Natural killer cell treated with Interleukin-12 subunit alpha and Interleukin-12 subunit beta and Interleukin-15 and Interleukin-18, amount 100 ng/mL, for 72 hours (primary cell): Measurements from ENCODE around the gene KLC1. TPM values are rescaled to one million over a fixed set of nuclear protein-coding genes. Genes with fewer than 3 reads are reported as not detected.
A peak's percentile ranks its signal among the peaks of the same experiment; 100 is the strongest.

Source experiments
- ATAC-seq, 2 donors: fragments of 150-1000 bp; cut with Tn5 transposase in 1 of 2; sonication (Bioruptor Pico), chemical (Tn5 transposase) in 1 of 2; 2 replicates each; pipeline ENCODE4 v1.10.0; 2021
- DNase-seq: peaks from one replicate; pipeline ENCODE4 v3.0.0; 2022; ENCODE audit warnings: low spot score
- H3K27ac Mint-ChIP-seq, 2 donors: 1 replicate in 1 of 2; 2 replicates in 1 of 2; pipeline ENCODE4 v1.8.0; 2022; ENCODE audit warnings: mixed read lengths in 2 of 2, mild to moderate bottlenecking in 1 of 2, moderate library complexity in 1 of 2
- H3K27me3 Mint-ChIP-seq, 2 donors: 1 replicate in 1 of 2; 2 replicates in 1 of 2; pipeline ENCODE4 v1.8.0; 2022; ENCODE audit warnings: mixed read lengths in 2 of 2
- H3K36me3 Mint-ChIP-seq: one replicate; pipeline ENCODE4 v1.8.0; 2022; ENCODE audit warnings: mixed read lengths
- H3K4me1 Mint-ChIP-seq, 2 donors: 1 replicate in 1 of 2; 2 replicates in 1 of 2; pipeline ENCODE4 v1.8.0; 2022; ENCODE audit warnings: low read depth in 2 of 2, mixed read lengths in 2 of 2, mild to moderate bottlenecking in 1 of 2
- H3K4me3 Mint-ChIP-seq: one replicate; pipeline ENCODE4 v1.8.0; 2022; ENCODE audit warnings: mixed read lengths
- H3K9me3 Mint-ChIP-seq: 2 replicates; pipeline ENCODE4 v1.8.0; 2022; ENCODE audit warnings: mixed read lengths
- total RNA-seq, 2 donors: library from RNA; stranded (reverse); gene quantifications; one replicate each; pipeline ENCODE4 v1.2.3, GENCODE V29; 2022

KLC1 gene
- total RNA-seq, 2 donors from 2014 or later: 150 to 189 TPM

DNA sequence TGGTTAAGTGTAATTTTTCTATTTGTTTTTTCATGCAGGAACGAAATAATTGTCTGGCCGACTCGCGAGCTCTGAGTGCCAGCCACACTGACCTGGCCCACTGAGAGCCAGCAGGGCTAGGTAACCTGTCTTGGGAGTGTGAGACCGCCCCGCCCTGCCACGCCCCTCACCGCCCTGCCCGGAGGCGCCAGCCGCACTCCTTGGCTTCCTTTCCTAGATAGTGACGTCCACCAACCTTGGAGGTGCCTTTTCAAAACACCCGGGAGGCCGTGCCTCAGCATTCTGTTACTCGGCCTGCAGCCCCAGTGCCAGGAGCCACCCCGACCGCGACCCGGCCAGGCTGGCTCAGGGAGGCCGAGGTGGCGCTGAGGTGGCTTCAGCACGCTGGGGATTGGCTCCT lies 64.5 kb downstream of the KLC1 start:
- Mint-ChIP-seq H3K4me3 (no peak overlapping the region), H3K27me3 (no peaks in the 10 kb centered on the region), H3K4me1 (peaks cover 0 to 15% of the 10 kb centered on the region in 2 donors), H3K27ac (no peak overlapping the region), H3K9me3 (no peaks in the 10 kb centered on the region), H3K36me3 (no peaks in the 10 kb centered on the region)
- no peak for ATAC-seq
- DNase-seq: peak; percentile 41

DNA sequence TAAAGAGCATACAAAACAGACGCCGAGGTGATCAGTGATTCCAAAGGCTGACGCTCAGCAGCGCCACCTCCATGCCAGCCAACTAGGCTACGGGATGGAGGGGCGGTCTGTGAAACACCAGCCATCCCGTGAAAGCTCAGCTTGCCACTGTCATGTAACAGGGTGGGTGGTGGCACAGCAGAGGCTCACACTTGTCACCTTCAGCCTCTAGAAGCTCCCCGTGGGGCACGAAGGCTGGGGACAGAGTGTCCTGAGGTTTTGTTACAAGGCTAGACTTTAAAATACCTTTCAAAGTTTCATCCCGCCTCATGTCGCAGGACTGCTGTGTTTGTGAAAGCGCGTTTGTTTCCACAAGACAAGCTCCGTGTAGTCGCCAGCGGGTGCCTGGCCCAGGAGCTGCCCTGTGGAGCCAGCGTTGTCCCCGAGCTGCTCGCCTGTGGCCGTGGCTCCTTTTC lies 65.6 kb downstream of the KLC1 start:
- H3K4me1 Mint-ChIP-seq: peaks cover 0 to 15% of the 10 kb centered on the region in 2 donors
- no peaks in the 10 kb centered on the region for H3K36me3 Mint-ChIP-seq
- H3K4me3 Mint-ChIP-seq: no peak overlapping the region
- DNase-seq (peak; percentile 58), ATAC-seq (no peak)
- H3K27me3 Mint-ChIP-seq: no peaks in the 10 kb centered on the region
- no peaks in the 10 kb centered on the region for H3K9me3 Mint-ChIP-seq
- H3K27ac Mint-ChIP-seq: no peak overlapping the region

DNA sequence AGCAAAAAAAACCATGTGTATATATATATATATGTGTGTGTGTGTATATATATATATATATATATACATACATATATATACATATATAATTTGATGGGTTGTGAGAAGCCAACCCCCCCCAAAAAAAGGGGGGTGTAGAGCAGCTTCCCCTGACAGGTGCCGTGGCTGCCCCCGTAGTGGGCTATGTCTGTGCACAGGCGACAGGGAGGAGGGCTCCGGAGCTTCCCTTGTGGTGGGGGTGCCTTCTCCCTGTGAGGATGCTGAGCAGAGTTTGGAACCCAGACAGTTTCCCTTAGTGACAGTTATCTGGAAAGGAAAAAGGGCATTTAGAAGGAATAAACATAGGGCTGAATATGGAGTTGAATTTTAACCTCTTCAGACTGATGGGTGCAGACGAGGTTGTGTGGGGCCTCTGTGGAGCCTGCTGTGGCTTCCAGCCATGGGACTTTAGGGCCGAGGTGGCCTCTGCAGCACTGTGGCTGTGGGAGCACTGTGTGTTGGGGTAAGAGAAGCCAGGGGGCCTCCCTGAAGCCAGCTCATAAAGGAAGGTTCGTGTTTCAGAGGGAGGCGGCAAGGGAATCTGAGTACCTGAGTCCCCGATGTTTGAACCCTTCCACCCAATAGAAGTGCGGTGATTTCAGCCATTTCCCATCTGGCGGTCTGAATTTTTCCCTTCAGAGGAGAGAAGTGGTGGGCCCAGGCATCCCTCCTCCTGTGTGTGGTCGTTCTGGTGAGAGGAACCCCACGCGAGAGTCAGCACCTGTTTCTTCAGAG lies 66.5 kb downstream of the KLC1 start:
- no peak overlapping the region for H3K27ac Mint-ChIP-seq
- no peaks in the 10 kb centered on the region for H3K9me3 Mint-ChIP-seq
- no peak for ATAC-seq
- DNase-seq: peak; percentile 15
- no peak overlapping the region for H3K4me3 Mint-ChIP-seq
- H3K4me1 Mint-ChIP-seq: peaks cover 0 to 18% of the 10 kb centered on the region in 2 donors
- H3K27me3 Mint-ChIP-seq: no peaks in the 10 kb centered on the region
- H3K36me3 Mint-ChIP-seq: no peaks in the 10 kb centered on the region

DNA sequence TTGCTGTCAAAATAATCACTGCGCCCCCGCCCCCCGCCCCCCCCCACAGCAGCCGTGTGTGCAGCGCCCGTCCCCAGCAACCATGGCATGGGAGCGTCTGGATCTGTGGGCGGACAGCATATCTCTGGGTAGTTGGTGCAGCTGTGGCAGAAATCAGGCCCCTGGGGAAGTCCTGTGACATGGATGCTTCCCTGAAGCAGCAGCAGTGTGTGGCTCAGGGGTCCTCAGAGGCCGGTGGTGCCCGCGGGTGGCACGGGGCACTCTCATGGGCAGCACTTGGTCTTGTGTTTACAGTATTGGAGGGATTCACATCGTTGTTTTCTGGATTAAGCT lies 67.0 kb downstream of the KLC1 start:
- peaks cover 0 to 18% of the 10 kb centered on the region in 2 donors for H3K4me1 Mint-ChIP-seq
- no peaks in the 10 kb centered on the region for H3K27me3 Mint-ChIP-seq
- ATAC-seq (no peak), DNase-seq (peak; percentile 42)
- H3K36me3 Mint-ChIP-seq: no peaks in the 10 kb centered on the region
- H3K27ac Mint-ChIP-seq: no peak overlapping the region
- H3K9me3 Mint-ChIP-seq: no peaks in the 10 kb centered on the region
- no peak overlapping the region for H3K4me3 Mint-ChIP-seq

DNA sequence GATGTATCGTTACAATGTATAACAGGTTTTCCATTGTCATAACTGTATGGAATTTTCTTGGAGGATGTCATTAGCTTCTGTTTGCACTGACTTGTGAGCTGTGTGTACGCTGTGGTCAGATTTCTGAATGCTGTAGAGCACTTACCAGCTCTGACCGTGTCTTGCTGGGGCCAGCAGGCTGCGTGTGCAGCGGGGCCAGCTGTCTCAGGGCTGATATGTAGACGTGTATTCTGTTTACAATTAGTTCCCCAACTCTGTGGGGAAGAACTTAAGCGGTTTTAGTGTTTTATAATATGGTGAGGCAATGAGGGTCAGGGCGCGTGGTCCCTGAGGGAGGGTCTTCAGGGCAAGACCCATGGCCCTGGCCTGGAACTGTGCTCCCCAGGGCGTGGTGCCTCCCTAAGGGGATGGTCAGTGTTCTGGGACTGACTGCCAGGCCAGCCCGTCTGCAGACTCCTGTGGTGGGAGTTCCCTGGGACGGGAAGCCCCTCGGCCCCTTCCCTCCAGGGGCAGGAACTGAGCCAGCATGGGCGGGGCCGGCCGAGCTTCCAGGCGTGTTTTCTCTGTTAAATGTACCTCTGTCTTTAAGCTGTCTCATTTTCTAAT lies 67.6 kb downstream of the KLC1 start:
- no peaks in the 10 kb centered on the region for H3K9me3 Mint-ChIP-seq
- H3K27me3 Mint-ChIP-seq: no peaks in the 10 kb centered on the region
- DNase-seq (peak; percentile 29), ATAC-seq (no peak)
- H3K27ac Mint-ChIP-seq: no peak overlapping the region
- H3K4me1 Mint-ChIP-seq: peaks cover 0 to 18% of the 10 kb centered on the region in 2 donors
- H3K36me3 Mint-ChIP-seq: no peaks in the 10 kb centered on the region
- no peak overlapping the region for H3K4me3 Mint-ChIP-seq

DNA sequence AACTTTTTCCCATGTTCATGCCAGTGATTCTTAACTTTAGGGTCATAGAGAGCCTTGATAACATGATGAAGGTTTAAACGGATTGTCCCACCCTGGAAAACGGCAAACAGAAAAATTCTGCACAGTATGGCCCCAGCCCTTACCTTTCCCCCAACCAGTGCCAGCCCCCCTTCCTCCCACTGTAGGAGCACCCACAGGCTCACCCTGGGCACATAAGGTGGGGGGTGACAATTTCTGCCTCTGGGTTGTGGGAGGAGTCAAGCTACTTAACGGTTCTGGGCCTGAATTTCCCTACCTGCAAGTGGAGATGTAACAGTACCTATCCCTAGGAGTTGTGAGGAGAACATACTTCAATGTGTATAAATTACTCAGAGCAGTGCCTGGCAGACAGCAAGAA lies 68.2 kb downstream of the KLC1 start:
- ATAC-seq (no peak), DNase-seq (peak; percentile 3)
- Mint-ChIP-seq H3K27ac (peak overlapping the region in 1 of 2 donors; percentile 17), H3K27me3 (no peaks in the 10 kb centered on the region), H3K9me3 (no peaks in the 10 kb centered on the region), H3K4me1 (peaks cover 0 to 20% of the 10 kb centered on the region in 2 donors), H3K36me3 (no peaks in the 10 kb centered on the region), H3K4me3 (no peak overlapping the region)

DNA sequence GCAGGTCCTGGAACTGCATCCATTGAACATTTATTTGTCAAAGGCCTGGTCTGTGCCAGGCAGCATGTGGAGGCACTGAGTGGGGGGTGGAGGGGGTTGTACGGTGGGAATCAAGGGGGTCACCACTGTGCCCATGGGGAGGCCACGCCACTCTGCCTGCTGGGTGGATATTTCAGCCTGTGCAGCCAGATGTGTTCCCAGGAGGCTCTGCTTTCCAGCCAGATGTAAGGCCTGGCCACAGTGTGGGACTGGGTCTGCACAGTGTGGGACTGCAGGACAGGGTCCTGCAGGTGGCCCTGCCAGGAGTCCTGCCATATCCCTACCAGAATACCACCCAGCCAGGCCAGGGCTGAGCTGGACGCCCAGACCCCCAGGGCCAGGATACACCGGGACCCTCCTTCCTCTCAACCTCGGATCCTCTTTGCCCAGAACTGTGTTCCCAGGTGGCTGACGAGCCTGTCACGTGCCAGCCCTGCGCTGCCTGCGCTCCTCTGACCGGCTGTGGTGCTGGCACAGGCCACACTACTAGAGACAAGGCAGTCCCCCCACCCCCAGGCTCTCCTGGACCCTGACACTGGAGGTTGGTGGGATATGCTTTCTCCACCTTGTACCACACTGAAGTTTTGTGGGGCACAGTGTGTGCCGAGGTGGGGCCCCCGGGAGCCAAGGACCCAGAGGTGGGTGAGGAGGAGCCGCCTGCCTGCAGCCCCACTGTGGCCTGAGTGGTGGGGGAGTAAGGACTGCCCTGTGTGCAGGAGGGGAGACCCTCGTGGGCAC lies 68.8 kb downstream of the KLC1 start:
- ATAC-seq (no peak), DNase-seq (peak; percentile 56)
- Mint-ChIP-seq H3K4me3 (no peak overlapping the region), H3K27ac (peak overlapping the region in 1 of 2 donors; percentile 17), H3K9me3 (no peaks in the 10 kb centered on the region), H3K4me1 (peaks cover 0 to 22% of the 10 kb centered on the region in 2 donors), H3K27me3 (no peaks in the 10 kb centered on the region), H3K36me3 (no peaks in the 10 kb centered on the region)

DNA sequence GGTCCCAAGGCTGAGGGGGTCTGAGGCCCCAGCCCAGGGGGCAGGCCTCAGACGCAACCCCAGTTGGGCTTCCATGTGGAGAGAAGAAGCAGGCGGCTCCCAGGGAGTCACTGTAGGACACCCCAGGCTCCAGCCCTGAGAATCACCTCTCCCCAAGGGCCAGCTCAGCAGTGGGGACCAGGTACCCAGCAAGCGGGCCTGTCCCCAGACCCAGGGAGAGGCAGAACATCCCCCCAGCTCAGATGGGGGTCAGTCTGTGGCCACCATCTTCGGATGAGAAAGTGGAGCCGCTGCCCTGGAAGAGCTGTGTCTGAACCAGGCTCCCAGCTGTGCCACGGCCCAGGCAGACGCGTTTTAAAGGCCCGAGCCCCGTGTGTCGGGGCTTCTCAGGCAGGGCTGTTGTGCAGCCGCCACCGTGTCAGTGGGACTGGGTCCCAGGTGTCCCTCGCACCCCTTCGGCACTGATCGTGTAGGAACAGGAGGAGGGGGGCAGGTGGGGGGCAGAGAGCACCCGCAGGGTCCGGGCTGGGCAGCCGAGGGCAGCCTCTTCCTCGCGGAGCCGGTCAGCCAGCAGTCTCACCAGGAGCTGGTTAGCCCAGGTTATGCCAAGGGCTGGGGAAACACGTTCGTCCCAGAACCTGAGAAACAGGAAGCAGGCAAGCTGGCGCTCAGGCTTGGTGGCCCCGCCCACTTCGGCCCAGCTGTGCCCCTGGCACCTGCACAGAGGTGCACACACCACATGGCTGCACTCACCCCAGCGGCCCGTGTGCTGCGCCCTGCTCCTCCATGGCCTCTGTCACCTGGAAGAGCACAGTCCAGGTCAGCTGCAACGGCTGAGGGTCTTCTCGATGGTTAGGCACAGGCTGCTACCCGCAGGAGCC lies 69.6 kb downstream of the KLC1 start:
- Mint-ChIP-seq H3K4me3 (no peak overlapping the region), H3K27ac (no peak overlapping the region), H3K36me3 (no peaks in the 10 kb centered on the region), H3K9me3 (no peaks in the 10 kb centered on the region), H3K4me1 (peaks cover 0 to 25% of the 10 kb centered on the region in 2 donors), H3K27me3 (no peaks in the 10 kb centered on the region)
- ATAC-seq (no peak), DNase-seq (peak; percentile 41)

DNA sequence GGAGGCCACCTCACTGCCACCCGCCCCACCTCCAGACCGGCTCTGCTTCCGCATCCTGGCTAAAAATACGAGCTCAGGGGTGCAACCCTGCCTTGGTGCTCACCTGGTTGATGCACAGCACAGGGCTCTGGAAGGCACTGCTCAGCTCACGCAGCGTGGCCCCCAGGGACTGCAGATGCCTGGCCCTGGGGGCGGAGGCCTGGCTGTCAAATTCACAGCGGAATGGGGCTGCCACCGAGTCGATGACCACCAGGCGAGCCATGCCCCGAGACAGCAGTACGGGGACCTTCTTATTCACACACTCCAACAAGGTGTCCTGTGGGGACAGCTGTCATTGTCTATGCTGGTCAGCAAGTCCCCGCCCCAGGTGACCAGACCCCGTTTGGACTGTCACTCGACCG lies 70.2 kb downstream of the KLC1 start:
- Mint-ChIP-seq H3K27me3 (no peaks in the 10 kb centered on the region), H3K4me1 (peaks cover 0 to 30% of the 10 kb centered on the region in 2 donors), H3K27ac (no peak overlapping the region), H3K36me3 (no peaks in the 10 kb centered on the region), H3K4me3 (no peak overlapping the region), H3K9me3 (no peaks in the 10 kb centered on the region)
- DNase-seq: peak; percentile 54
- no peak for ATAC-seq

DNA sequence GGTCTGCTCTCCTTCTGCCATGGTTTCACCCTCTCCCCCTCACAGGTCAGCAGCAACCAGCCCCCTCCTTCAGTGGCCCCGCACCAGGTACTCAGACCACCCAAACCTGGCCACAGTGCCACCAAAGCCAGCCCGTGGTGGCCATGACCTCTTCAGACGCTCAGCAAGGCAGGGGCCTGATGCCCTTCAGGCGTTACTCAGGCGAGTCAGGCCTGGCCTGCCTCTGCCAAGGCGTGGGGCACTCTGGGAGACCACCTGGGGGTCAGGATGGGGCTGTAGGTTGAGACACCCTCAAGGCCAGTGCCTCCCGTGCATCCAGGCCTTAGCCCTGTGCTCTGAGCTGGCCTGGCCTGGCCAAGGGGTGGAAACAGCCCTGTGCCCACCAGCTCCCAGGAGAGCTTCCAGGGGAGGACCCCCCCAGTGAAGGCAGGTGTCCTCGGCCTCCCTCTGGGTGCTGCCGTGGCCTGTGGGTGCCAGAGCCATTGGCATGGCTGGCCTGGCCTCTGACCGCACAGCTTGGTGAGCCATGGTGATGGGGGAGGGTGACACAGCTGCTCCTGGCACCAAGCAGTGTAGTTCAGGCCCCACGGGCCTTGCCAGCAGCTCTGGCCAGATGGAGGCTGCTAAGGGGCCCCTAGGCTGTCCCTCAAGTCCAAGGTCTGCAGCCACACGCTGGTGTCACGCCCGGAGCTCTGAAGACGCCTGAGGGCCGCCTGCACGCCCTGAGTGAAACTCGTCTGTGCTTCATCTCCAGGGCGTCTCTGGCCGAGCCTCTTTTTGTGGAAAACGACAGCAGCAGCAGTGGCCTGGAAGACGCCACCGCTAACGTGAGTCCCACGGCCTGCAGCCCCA lies 71.1 kb downstream of the KLC1 start:
- Mint-ChIP-seq H3K27ac (no peak overlapping the region), H3K36me3 (no peaks in the 10 kb centered on the region)

DNA sequence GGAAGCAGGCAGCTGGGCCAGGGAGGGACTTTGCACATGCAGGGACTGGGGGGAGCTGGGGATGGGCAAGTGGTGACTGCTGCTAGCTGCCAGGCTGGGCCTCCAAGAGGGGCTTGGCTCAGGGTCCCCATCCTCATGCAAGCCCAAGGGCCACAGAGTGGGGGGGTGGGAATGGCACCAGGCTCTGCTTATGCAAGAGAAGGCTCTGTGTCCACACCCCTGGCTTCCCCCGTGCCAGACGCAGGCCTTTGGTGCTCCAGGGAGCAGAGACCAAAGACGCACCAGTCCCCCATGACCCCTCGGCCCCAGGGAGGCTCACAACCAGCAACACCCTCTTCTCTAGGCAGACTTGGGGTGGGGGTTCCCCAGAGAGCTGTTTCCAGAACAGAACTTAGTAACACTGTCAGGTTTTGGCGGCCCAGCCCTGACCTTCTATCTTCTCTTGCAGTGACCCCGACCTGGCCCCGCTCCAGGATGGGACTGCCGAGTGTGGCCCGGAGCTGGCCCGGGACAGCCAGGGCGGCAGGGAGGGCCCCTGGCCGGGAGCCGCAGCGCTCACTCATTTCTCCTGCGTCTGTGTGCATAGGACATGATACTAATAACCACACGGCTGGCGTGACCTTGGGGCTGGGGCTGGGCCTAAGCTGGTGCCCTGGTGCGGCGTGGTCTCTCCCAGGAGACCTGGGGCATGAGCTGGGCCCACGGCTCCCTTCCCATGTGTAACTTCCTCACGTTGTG lies 71.9 kb downstream of the KLC1 start:
- no peaks in the 10 kb centered on the region for H3K9me3 Mint-ChIP-seq
- ATAC-seq: no peak
- no peak overlapping the region for H3K4me3 Mint-ChIP-seq
- no peaks in the 10 kb centered on the region for H3K36me3 Mint-ChIP-seq
- DNase-seq: peak; percentile 57
- H3K27me3 Mint-ChIP-seq: no peaks in the 10 kb centered on the region
- H3K4me1 Mint-ChIP-seq: peaks cover 0 to 26% of the 10 kb centered on the region in 2 donors
- no peak overlapping the region for H3K27ac Mint-ChIP-seq

More for the DNA sequence above, 71.1 kb downstream of the KLC1 start:
- ATAC-seq (peak; percentile 4 to 8), DNase-seq (peak; percentile 57)
- Mint-ChIP-seq H3K9me3 (no peaks in the 10 kb centered on the region), H3K27me3 (no peaks in the 10 kb centered on the region), H3K4me1 (peaks cover 0 to 30% of the 10 kb centered on the region in 2 donors), H3K4me3 (no peak overlapping the region)

DNA sequence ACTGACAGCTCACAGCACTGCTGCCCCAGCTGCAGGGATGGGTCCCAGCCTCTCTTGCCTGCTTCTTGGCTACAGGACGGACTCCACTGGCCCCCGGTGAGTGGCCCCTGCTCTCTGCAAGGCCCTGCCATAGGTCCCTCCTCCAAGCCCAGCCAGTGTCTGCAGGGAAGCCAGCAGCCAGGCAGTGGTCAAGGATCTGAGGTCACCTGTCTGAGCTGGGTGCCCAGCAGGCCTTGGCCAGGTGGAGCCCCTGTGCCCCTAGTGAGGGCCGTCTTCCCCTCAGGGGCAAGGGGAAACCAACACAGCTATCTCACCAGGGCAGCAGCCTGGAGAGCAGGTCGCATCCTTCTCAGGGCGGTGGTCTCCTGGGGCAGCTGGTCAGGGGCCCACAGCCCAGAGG lies 73.1 kb downstream of the KLC1 start:
- Mint-ChIP-seq H3K36me3 (no peaks in the 10 kb centered on the region), H3K9me3 (no peaks in the 10 kb centered on the region), H3K4me3 (no peak overlapping the region), H3K27me3 (no peaks in the 10 kb centered on the region), H3K27ac (no peak overlapping the region), H3K4me1 (peaks cover 0 to 20% of the 10 kb centered on the region in 2 donors)
- ATAC-seq (no peak), DNase-seq (peak; percentile 39)
